Suprapubic skin (tissue), 4 donors: ENCODE measurements around the gene DRAP1.

Experiments used
- EP300 ChIP-seq: sonication (generic); formaldehyde crosslinking; IDR thresholded peaks from one replicate; pipeline ENCODE4 v1.6.1; 2017; ENCODE audit warnings: antibody characterized with exemption
- POLR2A ChIP-seq, 2 donors: fragments of 450-650 bp; IDR thresholded peaks; one replicate each; pipeline ENCODE4 v1.6.1; 2017; ENCODE audit warnings: antibody characterized with exemption in 2 of 2, mild to moderate bottlenecking in 2 of 2, moderate library complexity in 2 of 2
- POLR2AphosphoS5 ChIP-seq, 3 donors: sonication (generic); formaldehyde crosslinking; IDR thresholded peaks; one replicate each; pipeline ENCODE4 v1.6.1; 2017; ENCODE audit warnings: antibody characterized with exemption in 3 of 3
- TF ChIP-seq, protein P1 (sequence below), 2 donors: fragments of 200-600 bp in 1 of 2; fragments of 450-650 bp in 1 of 2; sonication (generic) in 1 of 2; IDR thresholded peaks; one replicate each; pipeline ENCODE4 v1.5.1; 2016 to 2019; ENCODE audit warnings: antibody characterized with exemption in 2 of 2, mild to moderate bottlenecking in 1 of 2, moderate library complexity in 1 of 2

DNA sequence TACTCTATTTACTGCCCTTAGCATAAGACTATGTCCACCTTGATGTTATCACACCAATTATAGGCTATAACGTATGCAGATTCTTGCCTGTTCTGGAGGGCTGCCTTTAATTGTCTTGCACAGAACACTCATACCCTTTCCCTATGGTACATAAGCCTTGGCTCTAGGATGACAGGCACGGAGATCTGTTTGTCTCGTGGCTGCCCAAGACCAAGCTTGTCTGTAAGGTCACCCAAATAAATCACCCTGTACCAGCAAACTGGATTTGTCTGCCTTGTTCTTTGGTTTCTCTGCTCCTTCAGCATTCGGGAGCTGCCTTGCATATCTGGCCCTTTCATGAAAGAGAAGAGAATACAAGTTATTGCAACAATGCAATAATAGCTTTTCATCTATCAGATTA lies 18.5 kb downstream of the DRAP1 start:
- TF ChIP-seq, protein P1, sequence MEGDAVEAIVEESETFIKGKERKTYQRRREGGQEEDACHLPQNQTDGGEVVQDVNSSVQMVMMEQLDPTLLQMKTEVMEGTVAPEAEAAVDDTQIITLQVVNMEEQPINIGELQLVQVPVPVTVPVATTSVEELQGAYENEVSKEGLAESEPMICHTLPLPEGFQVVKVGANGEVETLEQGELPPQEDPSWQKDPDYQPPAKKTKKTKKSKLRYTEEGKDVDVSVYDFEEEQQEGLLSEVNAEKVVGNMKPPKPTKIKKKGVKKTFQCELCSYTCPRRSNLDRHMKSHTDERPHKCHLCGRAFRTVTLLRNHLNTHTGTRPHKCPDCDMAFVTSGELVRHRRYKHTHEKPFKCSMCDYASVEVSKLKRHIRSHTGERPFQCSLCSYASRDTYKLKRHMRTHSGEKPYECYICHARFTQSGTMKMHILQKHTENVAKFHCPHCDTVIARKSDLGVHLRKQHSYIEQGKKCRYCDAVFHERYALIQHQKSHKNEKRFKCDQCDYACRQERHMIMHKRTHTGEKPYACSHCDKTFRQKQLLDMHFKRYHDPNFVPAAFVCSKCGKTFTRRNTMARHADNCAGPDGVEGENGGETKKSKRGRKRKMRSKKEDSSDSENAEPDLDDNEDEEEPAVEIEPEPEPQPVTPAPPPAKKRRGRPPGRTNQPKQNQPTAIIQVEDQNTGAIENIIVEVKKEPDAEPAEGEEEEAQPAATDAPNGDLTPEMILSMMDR (IDR thresholded peaks at IDR 0.05) = no peak
- TF ChIP-seq POLR2A (IDR thresholded peaks at IDR 0.05) (no peak), EP300 (no peak), POLR2AphosphoS5 (IDR thresholded peaks at IDR 0.05) (no peak)
